ENCODE results near the gene OTUB2. TPM values are rescaled to one million over a fixed set of nuclear protein-coding genes. Genes with fewer than 3 reads are reported as not detected.

The OTUB2 gene
- total RNA-seq, 1 experiment from 2014 or later = 3.1 TPM

DNA sequence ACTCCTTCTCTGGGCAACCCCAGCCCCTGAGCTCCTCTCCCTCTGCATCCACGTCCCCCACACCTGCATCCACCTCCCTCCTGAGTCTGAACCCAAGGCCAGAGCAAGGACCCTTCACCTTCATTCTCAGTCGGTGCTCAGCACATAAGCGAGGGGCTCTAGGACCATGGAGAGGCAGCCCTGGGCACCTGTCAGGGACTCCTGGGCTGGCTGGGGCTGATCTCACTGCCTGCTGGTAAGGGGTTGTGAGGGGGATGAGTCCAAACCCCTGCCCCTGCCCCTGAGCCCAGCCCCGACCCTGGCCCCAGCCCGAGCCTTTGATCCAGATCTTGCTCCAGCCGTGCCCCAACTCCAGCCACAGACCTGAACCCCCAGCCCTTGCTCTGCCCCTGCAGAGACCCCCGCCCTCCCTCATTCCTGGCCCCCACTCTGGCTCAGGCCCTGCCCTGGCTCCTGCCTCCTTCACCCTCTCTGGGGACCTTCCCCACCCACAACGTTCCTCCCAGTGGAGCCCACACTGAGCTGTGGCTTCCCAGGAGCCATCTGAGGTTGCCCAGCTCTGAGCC is 29.9 kb upstream of the OTUB2 start:
- DNase-seq (ENCODE audit: low read depth) = no peak

GRCh38 chr14:93997082-93997481 is 29.1 kb upstream of the OTUB2 start, which contains the start of gene CCDC197:
Gene CCDC197, plus strand, starts transcription at chr14:93997301. Its CDS starts 831 bp downstream, at chr14:93998132.
- peak; percentile 58 for DNase-seq (ENCODE audit: low read depth)

GRCh38 chr14:93997916-93998870 is 27.9 kb upstream of the OTUB2 start:
- no peak for DNase-seq (ENCODE audit: low read depth)

DNA sequence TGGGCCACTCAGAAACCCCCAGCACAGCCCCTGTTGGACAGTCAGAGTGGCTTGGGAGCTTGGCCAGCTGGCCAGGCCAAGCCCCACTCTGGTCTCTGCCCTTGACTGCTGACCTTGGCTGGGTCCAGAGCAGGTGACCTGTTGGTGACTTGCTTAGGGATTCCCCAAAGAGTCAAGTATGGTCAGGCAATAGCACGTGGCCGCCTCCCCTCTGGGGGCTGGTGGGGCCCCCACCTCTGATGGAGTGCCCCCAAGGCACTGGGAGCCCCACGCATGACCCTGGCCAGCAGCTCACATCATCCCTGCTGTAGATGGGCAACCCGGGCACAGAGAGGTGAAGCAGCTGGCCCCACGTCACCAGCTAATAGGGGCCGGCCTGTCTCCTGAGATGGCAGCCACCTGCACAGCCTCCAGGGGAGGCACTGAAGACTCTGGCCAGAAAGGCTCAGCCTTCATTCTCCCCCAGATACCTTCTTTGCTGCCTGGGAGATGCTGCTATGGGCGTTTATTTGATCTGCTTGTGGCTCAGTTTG is 27.2 kb upstream of the OTUB2 start:
- no peak for DNase-seq (ENCODE audit: low read depth)

DNA sequence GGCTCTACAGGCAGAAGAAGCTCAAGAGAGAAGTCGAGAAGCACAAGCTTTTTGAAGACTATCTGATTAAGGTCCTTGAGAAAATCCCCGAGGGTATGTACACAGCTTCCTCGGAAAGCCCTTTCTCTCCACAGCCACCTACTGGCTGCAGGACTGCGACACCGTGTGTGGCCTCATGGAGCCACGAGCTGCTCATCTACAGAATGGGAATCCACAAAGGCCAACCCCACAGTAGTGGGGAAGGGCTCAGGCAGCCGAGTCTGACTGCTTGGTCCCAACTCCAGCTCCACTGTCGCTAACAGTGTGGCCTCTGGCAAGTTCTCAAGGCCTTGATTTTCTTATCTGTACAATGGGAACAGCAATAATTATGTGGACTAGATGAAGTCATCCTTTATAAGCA is 26.6 kb upstream of the OTUB2 start:
- DNase-seq (ENCODE audit: low read depth) = peak; percentile 36

- DNase-seq (ENCODE audit: low read depth) = no peak
Measured at GRCh38 chr14:94000267-94000666, 25.9 kb upstream of the OTUB2 start.

- DNase-seq (ENCODE audit: low read depth) = no peak
Measured at GRCh38 chr14:94001016-94001415, 25.1 kb upstream of the OTUB2 start.

DNA sequence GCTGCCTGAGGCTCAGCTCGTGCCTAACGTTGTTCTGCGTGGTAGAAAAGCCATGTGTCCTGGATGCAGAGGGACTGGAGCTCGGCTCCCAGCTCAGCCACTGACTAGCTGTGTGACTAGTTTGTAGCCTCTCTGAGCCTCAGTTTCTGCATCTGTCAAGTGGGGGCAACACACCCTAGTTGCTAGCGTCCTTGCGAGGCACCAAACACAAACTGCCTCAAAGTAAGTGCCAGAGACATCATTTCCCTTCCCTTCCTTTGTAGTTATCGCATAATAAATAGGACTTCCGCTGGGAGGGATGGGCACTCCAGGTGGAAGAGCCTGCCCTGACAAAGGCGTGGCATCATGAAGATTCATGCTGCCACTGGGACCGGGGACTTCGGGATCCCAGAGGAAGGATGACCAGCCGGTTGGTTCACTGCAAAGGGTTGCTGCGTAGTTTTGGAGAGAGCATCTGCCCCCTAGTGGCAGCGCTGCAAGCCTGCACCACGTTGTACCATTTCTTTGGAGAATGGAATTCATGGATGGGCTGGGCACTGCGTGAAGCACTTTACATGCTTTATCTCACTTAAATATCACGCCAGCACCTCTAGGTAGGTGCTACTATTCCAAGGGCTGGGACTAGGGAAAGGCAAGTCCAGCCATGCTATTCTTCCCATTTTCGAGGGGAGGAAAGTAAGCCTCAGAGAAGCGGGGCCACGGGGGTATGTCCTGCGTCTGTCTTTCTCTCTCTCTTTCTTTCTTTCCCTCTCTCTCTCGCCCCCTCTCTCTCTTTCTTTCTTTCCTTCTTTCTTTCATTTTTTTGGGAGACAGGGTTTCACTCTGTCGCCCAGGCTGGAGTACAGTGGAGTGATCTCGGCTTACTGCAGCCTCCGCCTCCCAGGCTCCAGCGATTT is 24.4 kb upstream of the OTUB2 start:
- peak; percentile 77 for DNase-seq (ENCODE audit: low read depth)

DNA sequence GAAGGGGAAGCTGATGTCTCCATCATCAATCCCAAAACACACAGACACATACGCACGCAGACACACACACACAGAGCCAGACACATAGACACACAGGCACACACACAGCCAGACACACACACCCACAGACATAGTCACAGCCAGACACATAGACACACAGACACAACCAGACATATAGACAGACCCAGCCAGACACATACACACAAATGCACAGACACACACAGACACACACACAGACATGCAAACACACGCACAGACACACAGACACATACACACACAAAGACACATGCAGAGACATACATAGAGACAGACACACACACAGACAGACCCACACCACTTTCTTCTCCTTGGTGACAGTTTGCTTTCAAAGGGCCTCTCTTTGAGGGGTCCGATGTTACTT is 22.7 kb upstream of the OTUB2 start:
- no peak for DNase-seq (ENCODE audit: low read depth)

DNA sequence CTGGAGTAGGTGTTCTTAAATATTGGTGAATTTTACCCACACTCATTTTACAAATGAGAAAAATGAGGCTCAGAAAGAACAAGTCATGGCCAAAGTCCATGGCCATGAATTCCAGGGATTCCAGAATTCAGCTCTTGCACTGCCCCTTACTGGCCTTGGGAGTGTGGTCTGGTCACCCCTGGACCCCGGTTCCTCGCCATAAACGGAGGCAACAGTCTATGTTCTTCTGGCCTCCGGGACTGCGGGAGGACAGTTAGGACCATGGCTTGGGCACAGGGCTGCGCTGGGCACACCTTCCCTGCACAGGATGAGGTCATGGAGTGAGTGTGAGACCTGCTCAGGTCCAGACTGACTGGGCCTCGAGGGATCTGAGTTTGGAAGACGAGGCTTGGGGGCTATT is 22.1 kb upstream of the OTUB2 start:
- no peak for DNase-seq (ENCODE audit: low read depth)

DNA sequence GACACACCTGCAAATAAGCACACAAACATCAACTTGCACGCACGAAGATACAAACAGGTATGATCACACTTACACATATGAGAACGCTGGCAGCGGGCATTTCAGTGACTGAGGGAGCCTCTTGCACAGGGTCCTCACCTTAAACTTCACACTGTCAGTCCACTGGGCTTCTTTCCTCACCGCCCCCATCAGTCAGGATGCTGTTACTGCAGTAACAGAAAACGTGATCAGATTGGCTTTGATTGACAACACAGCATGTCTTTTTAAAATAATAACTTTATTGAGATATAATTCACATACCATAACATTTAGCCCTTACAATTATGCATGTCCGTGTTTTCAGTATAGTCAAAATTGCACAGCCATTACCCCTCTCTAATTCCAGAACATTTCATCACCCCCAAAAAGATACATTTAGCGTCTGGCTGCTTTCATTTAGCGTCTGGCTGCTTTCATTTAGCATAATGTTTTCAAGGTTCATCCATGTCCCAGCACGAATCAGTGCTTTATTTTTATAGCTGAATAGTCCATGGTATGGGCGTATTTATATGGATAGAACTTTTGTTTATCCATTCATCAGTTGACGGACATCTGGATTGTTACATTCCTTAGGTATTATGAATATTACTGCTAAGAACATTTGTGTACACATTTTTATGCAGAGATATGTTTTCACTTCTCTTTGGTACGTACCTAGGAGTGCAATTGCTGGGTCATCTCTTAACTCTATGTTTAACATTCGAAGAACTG is 20.6 kb upstream of the OTUB2 start:
- no peak for DNase-seq (ENCODE audit: low read depth)

- DNase-seq (ENCODE audit: low read depth) = no peak
Measured at GRCh38 chr14:94008234-94008633, 17.9 kb upstream of the OTUB2 start.

- DNase-seq (ENCODE audit: low read depth) = peak; percentile 73
Measured at GRCh38 chr14:94009767-94010166, 16.4 kb upstream of the OTUB2 start.

- DNase-seq (ENCODE audit: low read depth) = no peak
Measured at GRCh38 chr14:94010625-94011024, 15.5 kb upstream of the OTUB2 start.

- DNase-seq (ENCODE audit: low read depth) = no peak
Measured at GRCh38 chr14:94011795-94012194, 14.3 kb upstream of the OTUB2 start.

GRCh38 chr14:94014382-94014781 is 11.8 kb upstream of the OTUB2 start:
- no peak for DNase-seq (ENCODE audit: low read depth)

DNA sequence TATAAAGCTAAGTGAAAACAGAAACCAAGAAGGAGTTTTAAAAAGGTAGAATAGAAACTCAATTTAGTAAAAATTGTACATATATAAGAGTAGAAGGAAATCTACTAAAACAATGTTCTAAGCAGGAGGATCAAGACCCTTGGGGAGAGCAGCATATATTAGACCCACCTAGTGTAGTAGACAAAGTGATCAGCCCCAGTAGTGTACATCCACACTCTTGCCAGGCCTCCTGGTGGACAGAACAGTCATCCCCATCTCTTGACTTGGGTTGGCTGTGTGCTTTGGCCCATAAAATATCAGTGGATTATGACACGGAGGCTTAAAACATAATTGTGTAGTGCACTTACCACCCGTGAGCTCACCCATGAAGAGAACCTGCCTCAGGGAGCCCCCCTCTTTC is 10.9 kb upstream of the OTUB2 start:
- DNase-seq (ENCODE audit: low read depth) = no peak

- no peak for DNase-seq (ENCODE audit: low read depth)
Measured at GRCh38 chr14:94016446-94016976, 9.6 kb upstream of the OTUB2 start.

DNA sequence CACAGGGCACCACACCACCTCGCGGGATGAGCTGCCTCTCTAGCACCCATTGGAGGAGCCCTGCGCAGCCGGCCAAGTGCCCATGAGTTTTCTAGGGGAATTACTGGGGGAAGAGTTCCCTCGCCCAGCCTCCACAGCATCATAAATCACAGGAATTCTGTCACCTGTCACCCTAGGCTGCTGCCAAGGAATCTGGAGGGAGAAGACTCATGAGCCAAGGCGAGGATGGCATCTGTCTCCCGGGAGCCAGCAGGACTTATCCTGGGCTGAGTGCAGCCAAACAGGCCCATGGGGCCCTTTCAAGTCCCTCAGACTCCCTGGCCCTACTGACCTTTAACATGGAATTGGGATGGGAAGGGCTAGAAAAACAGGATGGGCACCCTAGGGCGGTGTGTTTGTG is 7.8 kb upstream of the OTUB2 start:
- DNase-seq (ENCODE audit: low read depth) = no peak

- no peak for DNase-seq (ENCODE audit: low read depth)
Measured at GRCh38 chr14:94019329-94019728, 6.8 kb upstream of the OTUB2 start.

GRCh38 chr14:94020267-94020666 is 5.9 kb upstream of the OTUB2 start:
- DNase-seq (ENCODE audit: low read depth) = no peak
